ENCODE data around the gene GYPC. TPM values are rescaled to one million over a fixed set of nuclear protein-coding genes. Genes with fewer than 3 reads are reported as not detected.
"Not testable (repeated sequence)": the region's sequence is repeated elsewhere in the genome, so short reads cannot be mapped to it uniquely, and the experiment has no call there.

GYPC gene, protein sequence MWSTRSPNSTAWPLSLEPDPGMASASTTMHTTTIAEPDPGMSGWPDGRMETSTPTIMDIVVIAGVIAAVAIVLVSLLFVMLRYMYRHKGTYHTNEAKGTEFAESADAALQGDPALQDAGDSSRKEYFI
- 100 to 1,000 TPM; 107 to 115 TPM for total RNA-seq
- long read RNA-seq, donor 1, transcript GYPC-201 (4 exons, 1,246 nt), result major isoform, 37 of 41 reads
- long read RNA-seq, donor 1, partial matches to known transcripts, result 1 of 41 reads
- long read RNA-seq, donor 1, other reads (novel, unspliced or antisense), result 0 of 41 reads
- long read RNA-seq, donor 2, transcript GYPC-203 (3 exons, 932 nt), result minor isoform, 16 of 148 reads
- long read RNA-seq, donor 2, transcript GYPC-201 (4 exons, 1,246 nt), result major isoform, 125 of 148 reads
- long read RNA-seq, donor 2, partial matches to known transcripts, result 2 of 148 reads
- long read RNA-seq, donor 2, other reads (novel, unspliced or antisense), result 3 of 148 reads

DNA sequence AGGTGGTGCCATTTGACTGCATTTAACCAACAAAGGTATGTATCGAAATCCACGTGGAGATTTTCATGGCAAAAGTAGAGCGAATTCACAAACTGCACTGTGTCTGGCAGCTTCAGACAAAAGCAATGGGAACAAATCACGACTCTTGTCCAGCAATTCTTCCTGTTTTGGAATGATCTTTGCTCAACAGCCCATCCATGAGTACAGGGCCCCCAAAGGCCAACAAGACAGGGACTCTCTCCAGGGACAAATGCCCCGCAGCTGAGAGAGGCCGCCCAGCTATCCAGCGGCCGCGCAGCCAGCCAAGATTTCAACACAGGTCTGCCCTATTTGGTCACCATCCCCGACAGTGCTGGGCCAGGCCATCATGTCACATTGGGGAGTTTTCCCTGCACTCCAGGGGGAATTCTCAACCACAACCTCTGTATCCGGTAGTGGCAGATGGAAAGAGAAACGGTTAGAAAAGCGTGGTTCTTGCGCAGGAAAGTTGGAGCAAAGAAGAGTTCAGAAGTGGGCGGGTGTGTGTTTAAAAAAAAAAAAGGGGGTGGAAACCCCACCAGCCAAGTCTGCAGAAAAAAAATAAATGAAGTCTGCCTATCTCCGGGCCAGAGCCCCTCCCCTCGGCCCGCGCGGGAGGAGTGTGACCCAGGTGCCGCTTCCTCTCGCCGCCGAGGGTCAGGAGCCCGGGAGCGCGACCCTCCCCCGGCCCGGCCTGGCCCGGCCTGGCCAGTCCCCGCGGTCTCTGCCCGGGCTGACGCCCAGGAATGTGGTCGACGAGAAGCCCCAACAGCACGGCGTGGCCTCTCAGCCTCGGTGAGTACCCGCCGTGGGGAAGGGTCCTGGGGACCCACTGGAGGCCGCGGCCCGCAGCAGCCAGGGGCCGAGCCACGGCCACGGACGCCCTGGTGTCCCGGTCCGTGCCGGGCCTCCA, at the start of gene GYPC:
Gene GYPC (plus strand): TSS at position 659 of the 931 bp plus-strand sequence. CDS start 106 bp downstream, at position 765.
- DNase-seq (ENCODE audit: low spot score), result peak; percentile 94
- intact Hi-C loops (cut with DNase I), result loop anchor here in 1 of 2 donors (10.0 kb wide), 1 partner anchor 409 kb away; no protein-coding TSS in a partner anchor

DNA sequence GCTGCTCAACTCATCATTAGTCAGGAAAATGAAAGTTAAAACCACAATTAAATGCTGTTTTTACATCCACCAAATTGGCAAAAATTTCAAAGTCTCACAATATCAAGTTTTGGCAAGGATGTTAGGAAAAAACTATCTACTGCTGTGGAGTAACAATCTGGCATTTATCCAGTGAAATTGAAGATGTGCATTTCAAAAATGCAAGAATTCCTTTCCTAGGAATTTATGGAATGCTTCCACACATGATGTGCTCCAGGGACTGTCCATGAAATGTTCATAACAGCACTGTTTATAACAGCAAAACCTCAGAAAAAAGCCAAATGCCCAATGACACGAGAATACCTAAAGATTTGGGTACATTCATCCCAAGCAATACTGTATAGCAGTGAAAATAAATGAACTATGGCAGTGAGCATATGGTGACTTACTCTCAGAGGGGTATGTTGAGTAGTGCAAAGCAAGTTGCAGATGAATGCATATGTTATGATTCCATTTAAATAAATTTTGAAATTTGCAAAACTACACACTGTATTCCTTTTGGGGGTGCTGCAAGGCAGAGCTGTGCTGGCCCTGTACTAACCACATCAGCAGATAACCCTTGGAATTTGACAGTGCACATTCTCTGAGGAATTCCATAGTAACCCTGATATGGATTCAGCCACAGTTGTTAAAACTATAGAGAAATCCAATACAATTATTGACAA, 41.3 kb upstream of the GYPC start:
- no peak for DNase-seq (ENCODE audit: low spot score)
- intact Hi-C loops (cut with DNase I), result no loop called here

DNA sequence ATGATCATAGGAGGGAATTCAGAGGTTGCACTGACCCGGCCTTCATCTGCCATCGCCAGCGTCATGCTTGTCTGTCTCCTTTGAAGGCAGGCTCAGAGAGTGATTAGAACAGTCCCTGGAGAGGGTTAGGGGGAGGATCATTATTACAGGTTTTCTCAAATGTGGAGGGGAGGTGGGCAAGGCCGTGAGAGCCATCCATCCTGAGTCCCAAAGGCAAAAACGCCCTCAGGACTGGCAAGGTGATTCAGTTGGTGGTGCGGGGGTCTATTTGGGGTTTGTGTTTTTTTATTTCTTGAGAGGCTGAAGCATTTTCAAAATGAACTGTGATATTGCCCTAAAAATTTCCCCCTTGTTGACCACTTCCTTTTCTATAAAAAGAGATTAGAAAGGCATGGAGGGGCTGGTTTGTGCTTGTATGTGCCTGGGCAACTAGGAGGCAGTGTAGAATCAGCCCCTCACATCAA, 39.3 kb upstream of the GYPC start:
- intact Hi-C loops (cut with DNase I), result no loop called here
- no peak for DNase-seq (ENCODE audit: low spot score)

DNA sequence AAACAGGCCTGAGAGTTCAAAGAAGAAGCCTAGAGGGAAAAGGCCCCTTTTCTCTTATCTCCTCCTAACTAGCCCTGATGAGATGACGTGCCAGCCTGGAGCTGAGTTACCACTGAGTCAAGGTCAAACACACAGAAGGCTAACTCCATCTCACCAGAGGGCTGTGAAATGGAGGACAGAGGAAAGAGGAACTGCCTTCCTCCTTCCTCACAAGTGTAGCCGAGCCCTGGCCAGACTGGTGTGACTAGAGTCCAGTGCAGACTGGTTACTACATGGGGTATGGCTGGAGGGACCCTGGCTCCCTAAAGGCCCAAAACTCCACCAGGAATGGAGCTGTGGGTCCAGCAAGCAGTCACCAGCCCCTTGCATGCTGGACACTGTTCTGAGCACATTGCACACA, 35.7 kb upstream of the GYPC start:
- no peak for DNase-seq (ENCODE audit: low spot score)
- intact Hi-C loops (cut with DNase I), result no loop called here

DNA sequence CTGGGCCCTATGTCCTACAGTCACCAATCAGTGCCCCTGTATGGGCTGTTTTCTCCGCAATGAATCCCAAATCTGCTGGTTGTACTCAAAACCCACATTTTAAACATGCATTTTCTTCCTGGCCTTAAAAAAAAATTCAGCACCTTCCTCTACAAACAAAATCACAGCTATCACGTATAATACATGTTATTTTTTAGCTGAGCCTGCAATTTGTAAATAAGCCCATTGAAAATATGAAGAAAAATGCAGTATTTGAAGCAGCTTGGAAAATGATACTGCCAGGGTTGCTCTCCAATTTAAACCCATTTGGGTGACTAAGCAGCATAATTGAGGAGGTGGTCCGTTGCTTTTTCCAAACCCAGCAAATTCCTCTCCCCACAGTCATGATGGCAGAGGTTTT, 33.0 kb upstream of the GYPC start:
- intact Hi-C loops (cut with DNase I), result no loop called here
- no peak for DNase-seq (ENCODE audit: low spot score)

DNA sequence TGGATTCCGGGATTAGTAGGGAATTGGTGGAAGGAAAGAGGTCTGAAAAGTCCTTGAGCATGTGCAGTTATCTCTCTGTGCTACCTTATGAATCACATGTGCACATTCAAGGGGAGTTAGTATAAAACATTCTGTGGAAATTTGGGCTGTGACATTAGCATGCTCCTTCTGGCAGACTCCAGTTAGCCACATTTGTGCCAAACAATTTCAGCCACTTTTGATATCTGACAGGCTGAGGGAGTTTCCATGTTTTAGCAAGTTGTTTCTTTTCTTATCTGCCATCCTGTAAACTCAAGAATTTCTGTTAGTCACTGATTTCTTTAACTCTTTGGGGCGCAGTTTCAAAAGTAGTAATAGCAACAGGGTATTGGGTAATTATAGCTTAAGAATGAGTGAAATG, 28.3 kb upstream of the GYPC start:
- intact Hi-C loops (cut with DNase I), result no loop called here
- no peak for DNase-seq (ENCODE audit: low spot score)

DNA sequence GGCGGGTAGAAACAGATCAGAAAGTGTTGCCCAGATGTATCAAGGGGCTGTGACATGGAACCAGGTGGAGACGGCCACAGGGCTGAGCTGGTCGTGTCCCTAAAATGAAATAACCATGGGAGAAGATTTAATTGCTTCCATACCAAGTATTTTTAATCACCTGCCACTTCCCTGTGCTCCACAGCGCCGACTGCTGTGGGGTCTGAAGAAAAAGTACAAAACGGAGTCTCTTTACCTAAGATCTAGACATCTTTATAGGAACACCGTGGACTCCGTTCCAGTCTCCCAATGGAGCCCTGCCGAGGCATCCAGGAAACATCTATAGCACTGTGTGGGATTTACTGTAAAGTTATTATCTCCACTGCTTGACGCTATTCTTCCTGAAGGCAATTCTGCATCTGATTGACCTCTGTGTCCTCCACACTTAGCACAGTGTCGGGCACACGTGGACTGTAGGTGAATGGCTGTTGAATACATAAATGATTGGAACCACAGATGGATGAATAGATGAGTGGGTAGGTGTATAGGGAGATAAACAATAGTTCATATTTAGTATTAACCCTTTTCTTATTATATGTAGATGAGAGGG, 21.6 kb upstream of the GYPC start:
- intact Hi-C loops (cut with DNase I), result no loop called here
- DNase-seq (ENCODE audit: low spot score), result no peak

DNA sequence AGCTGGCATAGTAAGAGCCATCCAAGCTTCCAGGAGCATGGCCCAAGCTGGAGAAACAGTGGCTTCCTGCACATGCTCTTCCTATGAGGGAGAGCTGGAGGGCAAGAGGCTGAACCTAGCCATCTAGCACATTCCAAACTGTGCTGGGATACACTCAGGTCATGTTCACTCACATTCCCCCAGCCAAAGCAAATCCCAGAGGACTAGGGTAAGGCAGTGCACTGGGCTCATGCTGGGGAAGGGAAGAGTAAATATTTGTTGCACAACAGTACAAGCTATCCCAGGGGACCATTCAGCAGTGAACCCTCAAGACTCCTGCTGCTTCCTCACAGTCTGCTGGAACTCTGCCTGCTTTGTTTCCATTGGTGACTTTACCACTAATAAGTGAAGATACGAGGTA, 20.7 kb upstream of the GYPC start:
- intact Hi-C loops (cut with DNase I), result no loop called here
- DNase-seq (ENCODE audit: low spot score), result no peak

DNA sequence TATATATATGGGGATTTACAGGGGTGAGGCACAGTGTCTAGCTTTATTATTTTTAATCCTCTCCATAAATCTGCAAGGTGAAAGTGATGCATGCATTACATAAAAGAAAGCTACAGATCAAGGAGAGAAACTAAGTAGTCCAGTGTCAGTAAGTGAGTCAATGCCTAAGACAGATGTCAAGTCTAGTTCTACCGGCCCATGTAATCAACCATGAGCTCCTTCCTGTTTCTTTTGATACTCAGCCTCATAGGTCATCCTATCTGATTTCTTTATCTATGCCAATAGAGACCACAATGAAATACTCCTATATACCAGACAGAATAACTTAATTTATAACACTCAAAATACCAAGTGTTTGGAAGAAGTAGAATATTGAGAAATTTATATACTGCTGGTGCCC, 20.2 kb upstream of the GYPC start:
- DNase-seq (ENCODE audit: low spot score), result no peak
- intact Hi-C loops (cut with DNase I), result no loop called here

DNA sequence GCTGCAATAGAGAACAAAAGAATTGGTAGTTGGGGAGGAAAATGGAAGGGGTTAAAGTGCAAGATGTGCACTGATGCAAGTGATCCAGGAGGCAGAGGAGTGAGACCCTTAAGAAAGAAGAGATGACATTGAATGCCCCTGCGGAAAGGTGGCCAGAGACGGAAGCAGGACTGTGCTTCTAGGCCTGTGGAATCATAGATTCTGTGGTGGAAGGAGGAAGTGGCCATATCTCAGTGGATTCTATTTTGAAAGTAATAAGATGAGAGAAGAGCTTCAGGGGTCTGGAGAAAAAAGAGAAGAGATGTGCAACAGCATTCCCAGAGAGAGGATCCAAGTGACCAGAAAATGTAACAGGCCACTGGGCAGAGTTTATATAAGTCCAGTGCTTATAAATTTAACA, 18.6 kb upstream of the GYPC start:
- intact Hi-C loops (cut with DNase I), result no loop called here
- no peak for DNase-seq (ENCODE audit: low spot score)

DNA sequence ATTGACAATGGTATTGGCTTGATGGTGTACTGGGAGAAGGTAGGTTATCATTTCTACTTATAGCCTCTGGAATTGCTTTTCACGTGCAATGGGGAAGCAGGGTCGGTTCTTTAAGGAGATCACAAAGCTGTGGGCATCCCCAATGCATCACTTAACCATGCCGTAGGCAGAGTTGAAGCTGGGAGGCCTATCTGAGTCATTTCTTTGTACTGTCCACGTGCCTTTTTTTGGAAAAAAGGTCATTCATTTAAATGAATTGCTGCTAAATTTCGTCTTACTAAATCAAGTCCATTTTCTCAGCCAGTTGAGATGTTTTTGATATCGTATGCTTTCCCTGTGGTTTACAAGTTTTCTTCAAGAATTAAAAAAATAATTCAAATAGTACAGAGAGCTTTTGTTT, 17.2 kb upstream of the GYPC start:
- intact Hi-C loops (cut with DNase I), result no loop called here
- no peak for DNase-seq (ENCODE audit: low spot score)

DNA sequence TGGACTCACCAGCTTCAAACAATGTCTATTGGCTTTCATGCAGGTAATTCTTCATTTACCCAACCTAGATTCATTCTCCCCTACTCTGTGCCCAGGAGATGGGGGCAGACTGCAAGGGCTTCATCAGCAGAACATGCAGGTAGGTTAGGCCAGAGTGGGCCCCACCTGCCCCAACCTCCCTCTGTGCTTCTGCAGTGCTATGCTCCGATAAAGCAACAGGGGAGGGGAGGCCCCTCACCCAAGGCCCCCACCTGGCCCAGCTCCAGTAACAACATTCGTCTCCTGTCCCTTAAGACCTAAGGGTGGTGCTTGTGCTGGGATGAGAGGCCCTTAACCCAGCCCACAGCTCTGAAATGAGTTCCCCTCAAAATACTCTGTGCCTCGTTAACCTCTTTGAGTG, 16.7 kb upstream of the GYPC start:
- no peak for DNase-seq (ENCODE audit: low spot score)
- intact Hi-C loops (cut with DNase I), result no loop called here

DNA sequence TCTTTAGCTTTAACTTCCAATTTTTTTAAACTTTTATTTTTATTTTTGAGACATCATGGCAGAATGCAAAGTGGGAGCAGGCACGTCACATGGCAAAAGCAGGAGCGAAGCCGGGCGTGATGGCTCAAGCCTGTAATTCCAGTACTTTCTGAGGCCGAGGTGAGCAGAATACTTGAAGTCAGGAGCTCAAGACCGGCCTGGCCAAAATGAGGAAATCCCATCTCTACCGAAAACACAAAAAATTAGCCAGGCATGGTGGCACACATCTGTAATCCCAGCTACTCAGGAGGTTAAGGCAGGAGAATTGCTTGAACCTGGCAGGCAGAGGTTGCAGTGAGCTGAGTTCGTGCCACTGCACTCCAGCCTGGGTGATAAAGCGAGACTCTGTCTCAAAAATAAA, 14.7 kb upstream of the GYPC start:
- DNase-seq (ENCODE audit: low spot score); intact Hi-C loops (cut with DNase I): not testable (repeated sequence)

DNA sequence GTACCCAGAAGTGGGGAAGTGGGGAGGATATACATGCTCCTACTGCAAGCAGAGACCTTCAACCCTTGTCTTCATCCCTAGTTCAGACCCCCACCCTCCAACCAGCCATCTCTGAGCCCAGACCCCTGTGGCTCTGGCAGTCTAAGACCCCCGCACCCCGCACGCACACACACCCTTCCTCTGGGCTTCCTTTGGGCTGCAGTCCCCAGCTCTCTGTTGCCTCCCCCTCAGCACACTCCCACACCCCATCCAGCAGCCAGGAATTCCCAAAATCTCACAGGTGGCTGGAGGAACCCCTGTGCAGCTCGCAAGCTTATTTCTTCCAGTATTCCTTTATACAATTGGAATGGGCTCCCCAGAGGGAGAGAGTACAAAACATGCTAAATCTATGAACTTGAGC, 13.9 kb upstream of the GYPC start:
- DNase-seq (ENCODE audit: low spot score), result no peak
- intact Hi-C loops (cut with DNase I), result no loop called here

DNA sequence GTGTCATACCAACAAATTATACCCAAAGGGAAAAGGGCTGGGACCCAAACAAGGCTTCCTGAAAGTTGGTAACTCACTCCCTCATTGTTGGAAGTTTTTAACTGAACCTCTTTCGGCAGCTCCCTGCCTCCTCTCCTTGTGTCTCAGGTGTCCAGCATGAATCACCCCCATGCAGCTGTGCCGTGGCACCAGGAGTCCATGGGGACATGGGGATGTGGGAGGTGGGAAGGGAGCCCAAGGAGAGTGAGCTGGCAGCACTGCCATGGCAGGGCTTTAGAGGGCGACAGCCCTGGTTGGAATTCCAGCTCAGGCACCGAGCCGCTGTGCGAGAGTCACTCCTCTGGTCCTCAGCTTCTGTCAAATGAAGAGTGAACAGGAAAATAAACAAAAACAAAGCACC, 12.5 kb upstream of the GYPC start:
- intact Hi-C loops (cut with DNase I), result no loop called here
- no peak for DNase-seq (ENCODE audit: low spot score)

DNA sequence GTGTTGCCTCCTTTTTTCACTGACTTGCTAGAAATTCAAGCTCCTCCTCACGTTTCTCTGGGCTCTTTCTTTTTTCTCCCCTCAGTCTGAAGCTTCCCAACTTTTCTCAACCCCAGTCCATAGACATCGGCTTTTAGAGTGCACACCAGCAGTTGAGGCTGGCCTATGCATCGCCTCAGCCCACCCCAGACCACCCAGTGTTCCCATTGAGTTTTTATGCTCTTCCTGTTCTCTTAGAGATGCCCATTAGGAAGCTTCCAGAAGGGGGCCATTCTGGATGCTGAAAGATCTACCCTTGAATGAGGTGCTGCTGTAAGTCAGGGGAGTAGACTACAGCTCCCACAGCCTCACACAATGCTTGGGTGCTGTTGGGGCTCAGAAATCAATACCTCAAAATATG, 12.0 kb upstream of the GYPC start:
- no peak for DNase-seq (ENCODE audit: low spot score)
- intact Hi-C loops (cut with DNase I), result no loop called here

DNA sequence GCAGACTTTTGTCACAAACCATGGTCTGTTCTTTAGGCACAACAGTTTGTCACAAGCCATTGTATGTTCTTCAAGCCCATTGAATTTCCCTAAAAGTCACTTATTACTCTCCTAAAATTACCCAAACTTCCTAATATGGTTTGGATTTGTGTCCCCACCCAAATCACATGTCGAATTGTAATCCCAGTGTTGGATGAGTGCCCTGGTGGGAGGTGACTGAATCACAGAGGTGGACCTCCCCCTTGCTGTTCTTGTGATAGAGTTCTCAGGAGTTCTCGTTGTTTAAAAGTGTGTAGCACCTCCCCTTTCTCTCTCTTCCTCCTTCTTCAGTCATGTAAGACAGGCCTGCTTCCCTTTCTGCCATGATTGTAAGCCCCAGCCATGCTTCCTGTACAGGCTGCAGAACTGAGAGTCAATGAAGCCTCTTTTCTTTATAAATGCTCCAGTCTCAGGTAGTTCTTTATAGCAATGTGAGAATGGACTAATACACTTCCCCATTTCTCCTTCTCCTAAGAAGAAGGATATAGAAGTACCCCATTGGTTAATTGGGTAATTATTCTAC, 11.2 kb upstream of the GYPC start:
- intact Hi-C loops (cut with DNase I), result no loop called here
- DNase-seq (ENCODE audit: low spot score), result no peak

DNA sequence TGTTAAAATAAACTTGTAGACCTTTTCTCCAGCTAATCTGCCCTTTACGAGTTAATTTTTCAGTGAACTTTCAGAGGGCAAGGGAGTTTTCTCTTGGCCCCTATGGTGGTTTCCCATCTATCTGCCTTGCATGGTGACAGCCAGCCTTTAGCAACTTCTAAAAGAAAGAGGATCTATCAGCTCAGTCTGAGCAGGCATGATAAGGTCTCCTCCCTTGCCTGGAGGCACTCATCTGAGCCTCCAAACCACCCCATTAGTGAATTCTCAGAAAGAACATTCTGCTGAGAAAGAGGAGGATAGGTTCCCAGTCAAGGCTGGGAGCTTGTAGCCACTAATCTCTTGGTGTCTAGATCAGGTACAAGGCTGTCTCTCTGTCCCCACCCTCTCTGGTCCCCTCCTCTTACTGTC, 10.7 kb upstream of the GYPC start:
- DNase-seq (ENCODE audit: low spot score), result no peak
- intact Hi-C loops (cut with DNase I), result no loop called here

DNA sequence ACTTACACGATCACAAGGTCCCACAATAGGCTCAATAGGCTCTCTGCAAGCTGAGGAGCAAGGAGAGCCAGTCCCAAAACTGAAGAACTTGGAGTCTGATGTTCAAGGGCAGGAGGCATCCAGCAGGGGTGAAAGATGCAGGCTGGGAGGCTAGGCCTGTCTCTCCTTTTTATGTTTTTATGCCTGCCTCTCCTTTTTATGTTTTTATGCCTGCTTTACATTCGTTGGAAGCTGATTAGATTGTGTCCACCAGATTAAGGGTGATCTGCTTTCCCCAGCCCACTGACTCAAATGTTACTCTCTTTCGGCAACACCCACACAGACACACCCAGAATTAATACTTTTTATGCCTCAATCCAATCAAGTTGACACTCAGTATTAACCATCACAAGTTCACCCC, 9.9 kb upstream of the GYPC start:
- intact Hi-C loops (cut with DNase I), result no loop called here
- no peak for DNase-seq (ENCODE audit: low spot score)

All from posterior vena cava (tissue), 2 donors.